GM23248 (cell line): ENCODE results near the gene MOK.

Experiments used
- EZH2 ChIP-seq: fragments of 200-600 bp; sonication (generic); IDR thresholded peaks from 2 replicates; pipeline ENCODE4 v1.6.1; 2018; ENCODE audit warnings: antibody characterized with exemption, mild to moderate bottlenecking; ENCODE audit not compliant: insufficient read depth, poor library complexity, severe bottlenecking
- EZH2phosphoT487 ChIP-seq: fragments of 200-600 bp; sonication (generic); IDR thresholded peaks from 2 replicates; pipeline ENCODE4 v1.6.1; 2018; ENCODE audit warnings: antibody characterized with exemption, moderate library complexity, mild to moderate bottlenecking, low read depth; ENCODE audit not compliant: insufficient read depth

DNA sequence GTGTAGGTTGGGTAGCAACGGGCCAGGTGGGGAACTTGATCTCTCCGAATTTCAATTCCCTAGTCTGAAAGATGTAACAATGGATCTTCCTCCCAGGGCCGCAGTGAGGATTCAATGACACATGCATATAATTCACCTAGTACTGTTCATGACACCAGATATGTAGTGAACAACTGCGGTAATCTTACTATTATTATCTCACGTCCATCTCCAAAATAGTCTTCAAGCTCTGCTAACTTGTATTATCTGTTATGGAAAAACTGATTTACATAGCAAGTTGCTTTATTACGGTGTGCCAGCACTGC lies 26.4 kb downstream of the MOK start:
- TF ChIP-seq EZH2 (no peak), EZH2phosphoT487 (no peak)
